Measurements from ENCODE around the gene RAD51B.

The RAD51B gene

GRCh38 chr14:68703093-68703492 is 883.5 kb downstream of the RAD51B start:
- Histone ChIP-seq H4K20me1 (ENCODE audit: insufficient read depth, low read length) (no peaks in the 10 kb centered on the region), H3K9ac (ENCODE audit: low read length) (no peak overlapping the region), H2AFZ (ENCODE audit: low read length) (no peak overlapping the region), H3K9me3 (replicated peaks; ENCODE audit: insufficient read depth, low read length) (no peaks in the 10 kb centered on the region), H3K9me2 (replicated peaks; ENCODE audit: insufficient read depth, low read length) (no peaks in the 10 kb centered on the region), H3K36me3 (replicated peaks; ENCODE audit: insufficient read depth, low read length) (no peaks in the 10 kb centered on the region), H3K4me2 (ENCODE audit: low read depth, low read length) (no peak overlapping the region), H3K27me3 (replicated peaks; ENCODE audit: insufficient read depth, low read length) (no peaks in the 10 kb centered on the region), H3K4me1 (ENCODE audit: low read length) (no peaks in the 10 kb centered on the region), H3K79me2 (ENCODE audit: low read length) (no peaks in the 10 kb centered on the region), H3K27ac (ENCODE audit: low read length) (no peak overlapping the region), H3F3A (ENCODE audit: insufficient read depth, low read length) (no peaks in the 10 kb centered on the region), H3K4me3 (ENCODE audit: low read length) (no peak overlapping the region)
- DNase-seq: no peak
- TF ChIP-seq EZH2phosphoT487 (IDR thresholded peaks at IDR 0.05; ENCODE audit: low read length) (no peak), CTCF (IDR thresholded peaks at IDR 0.05; ENCODE audit: low read length) (no peak), EZH2 (optimal IDR thresholded peaks at IDR 0.05; ENCODE audit: low read depth, low read length) (no peak)

GRCh38 chr14:68704736-68705720 is 885.4 kb downstream of the RAD51B start:
- Histone ChIP-seq H3K9me2 (replicated peaks; ENCODE audit: insufficient read depth, low read length) (no peaks in the 10 kb centered on the region), H3K9me3 (replicated peaks; ENCODE audit: insufficient read depth, low read length) (no peaks in the 10 kb centered on the region), H3K27ac (ENCODE audit: low read length) (no peak overlapping the region), H2AFZ (ENCODE audit: low read length) (no peak overlapping the region), H3K79me2 (ENCODE audit: low read length) (no peaks in the 10 kb centered on the region), H3K36me3 (replicated peaks; ENCODE audit: insufficient read depth, low read length) (no peaks in the 10 kb centered on the region), H3K4me2 (ENCODE audit: low read depth, low read length) (no peak overlapping the region), H3K4me3 (ENCODE audit: low read length) (no peak overlapping the region), H3K9ac (ENCODE audit: low read length) (no peak overlapping the region), H3K4me1 (ENCODE audit: low read length) (no peaks in the 10 kb centered on the region), H3F3A (ENCODE audit: insufficient read depth, low read length) (no peaks in the 10 kb centered on the region), H3K27me3 (replicated peaks; ENCODE audit: insufficient read depth, low read length) (no peaks in the 10 kb centered on the region), H4K20me1 (ENCODE audit: insufficient read depth, low read length) (no peaks in the 10 kb centered on the region)
- DNase-seq: no peak
- TF ChIP-seq CTCF (IDR thresholded peaks at IDR 0.05; ENCODE audit: low read length) (no peak), EZH2phosphoT487 (IDR thresholded peaks at IDR 0.05; ENCODE audit: low read length) (no peak), EZH2 (optimal IDR thresholded peaks at IDR 0.05; ENCODE audit: low read depth, low read length) (no peak)

GRCh38 chr14:68705741-68706283 is 886.2 kb downstream of the RAD51B start:
- no peak overlapping the region for H3K4me2 ChIP-seq (ENCODE audit: low read depth, low read length)
- H3K79me2 ChIP-seq (ENCODE audit: low read length): no peaks in the 10 kb centered on the region
- H3K4me3 ChIP-seq (ENCODE audit: low read length): no peak overlapping the region

More at GRCh38 chr14:68705741-68706283, 886.2 kb downstream of the RAD51B start:
- Histone ChIP-seq H3F3A (ENCODE audit: insufficient read depth, low read length) (no peaks in the 10 kb centered on the region), H4K20me1 (ENCODE audit: insufficient read depth, low read length) (no peaks in the 10 kb centered on the region), H3K9ac (ENCODE audit: low read length) (no peak overlapping the region), H2AFZ (ENCODE audit: low read length) (no peak overlapping the region), H3K36me3 (replicated peaks; ENCODE audit: insufficient read depth, low read length) (no peaks in the 10 kb centered on the region), H3K4me1 (ENCODE audit: low read length) (no peaks in the 10 kb centered on the region), H3K27ac (ENCODE audit: low read length) (no peak overlapping the region), H3K9me2 (replicated peaks; ENCODE audit: insufficient read depth, low read length) (no peaks in the 10 kb centered on the region), H3K9me3 (replicated peaks; ENCODE audit: insufficient read depth, low read length) (no peaks in the 10 kb centered on the region), H3K27me3 (replicated peaks; ENCODE audit: insufficient read depth, low read length) (no peaks in the 10 kb centered on the region)
- no peak for DNase-seq
- TF ChIP-seq EZH2phosphoT487 (IDR thresholded peaks at IDR 0.05; ENCODE audit: low read length) (no peak), CTCF (IDR thresholded peaks at IDR 0.05; ENCODE audit: low read length) (no peak), EZH2 (optimal IDR thresholded peaks at IDR 0.05; ENCODE audit: low read depth, low read length) (no peak)
